ENCODE results near the gene DCTD.

DNA sequence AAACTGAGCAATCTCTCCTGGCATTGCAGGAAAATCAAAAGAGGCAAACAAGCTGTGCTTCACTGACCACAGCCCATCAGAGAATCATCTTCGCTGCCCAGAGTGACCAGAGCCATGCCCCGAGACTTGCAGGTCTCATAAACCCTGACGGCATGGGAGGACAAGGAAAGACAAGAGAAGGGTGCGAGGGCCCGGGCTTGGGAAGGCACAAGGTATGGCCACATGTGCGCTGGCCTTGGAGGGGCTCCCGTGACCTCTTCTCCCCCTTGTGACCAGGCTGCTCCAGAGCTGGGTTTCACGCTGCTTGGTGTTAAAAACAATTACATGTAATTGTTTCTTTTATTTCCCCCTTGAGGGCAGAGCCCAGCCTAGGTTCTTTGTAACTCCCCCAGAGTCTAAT, 20.8 kb downstream of the DCTD start:
- TF ChIP-seq, protein P1, sequence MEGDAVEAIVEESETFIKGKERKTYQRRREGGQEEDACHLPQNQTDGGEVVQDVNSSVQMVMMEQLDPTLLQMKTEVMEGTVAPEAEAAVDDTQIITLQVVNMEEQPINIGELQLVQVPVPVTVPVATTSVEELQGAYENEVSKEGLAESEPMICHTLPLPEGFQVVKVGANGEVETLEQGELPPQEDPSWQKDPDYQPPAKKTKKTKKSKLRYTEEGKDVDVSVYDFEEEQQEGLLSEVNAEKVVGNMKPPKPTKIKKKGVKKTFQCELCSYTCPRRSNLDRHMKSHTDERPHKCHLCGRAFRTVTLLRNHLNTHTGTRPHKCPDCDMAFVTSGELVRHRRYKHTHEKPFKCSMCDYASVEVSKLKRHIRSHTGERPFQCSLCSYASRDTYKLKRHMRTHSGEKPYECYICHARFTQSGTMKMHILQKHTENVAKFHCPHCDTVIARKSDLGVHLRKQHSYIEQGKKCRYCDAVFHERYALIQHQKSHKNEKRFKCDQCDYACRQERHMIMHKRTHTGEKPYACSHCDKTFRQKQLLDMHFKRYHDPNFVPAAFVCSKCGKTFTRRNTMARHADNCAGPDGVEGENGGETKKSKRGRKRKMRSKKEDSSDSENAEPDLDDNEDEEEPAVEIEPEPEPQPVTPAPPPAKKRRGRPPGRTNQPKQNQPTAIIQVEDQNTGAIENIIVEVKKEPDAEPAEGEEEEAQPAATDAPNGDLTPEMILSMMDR (IDR thresholded peaks at IDR 0.05): no peak
- TF ChIP-seq POLR2A (IDR thresholded peaks at IDR 0.05): no peak
